D721Med (cell line): ENCODE measurements around the gene NEUROG1.
A peak's percentile ranks its signal among the peaks of the same experiment; 100 is the strongest.

ENCODE experiments used
- DNase-seq: peaks from one replicate; pipeline ENCODE4 v3.0.0; 2011; ENCODE audit warnings: low spot score; ENCODE audit not compliant: insufficient read length
- FAIRE-seq: peaks from 2 replicates; lab custom pipeline; 2011; peaks lifted over from hg19 to GRCh38; lab: Jason Lieb, UNC
- TF ChIP-seq, protein P1 (sequence below): IDR thresholded peaks from 2 replicates; pipeline ENCODE4 v1.5.1; 2012; ENCODE audit warnings: mild to moderate bottlenecking, control low read depth; ENCODE audit not compliant: insufficient read depth; ENCODE audit errors: missing control alignments

The NEUROG1 gene

DNA sequence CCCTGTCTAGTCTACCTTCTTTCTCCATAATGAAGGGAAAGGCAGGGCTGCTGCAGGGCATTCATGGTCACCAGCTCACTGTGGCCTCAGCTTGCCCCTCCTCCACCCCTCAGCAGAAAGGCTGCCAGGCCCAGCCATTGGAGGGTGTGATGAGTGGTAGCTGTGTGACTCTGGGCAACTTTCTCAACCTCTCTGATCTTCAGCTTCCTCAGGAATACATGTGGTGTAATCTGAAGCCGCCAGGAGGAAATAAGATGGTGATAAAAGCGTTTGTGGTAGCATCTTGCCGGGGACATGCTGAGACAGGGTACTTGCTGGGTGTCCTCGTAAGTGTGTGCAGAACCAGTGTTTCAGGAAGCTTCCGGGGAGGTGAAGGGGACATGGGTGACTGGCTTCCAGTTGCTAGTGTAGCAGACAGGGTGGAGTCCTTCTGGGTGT, 33.2 kb upstream of the NEUROG1 start:
- DNase-seq (no peak), FAIRE-seq (no peak)
- TF ChIP-seq, protein P1, sequence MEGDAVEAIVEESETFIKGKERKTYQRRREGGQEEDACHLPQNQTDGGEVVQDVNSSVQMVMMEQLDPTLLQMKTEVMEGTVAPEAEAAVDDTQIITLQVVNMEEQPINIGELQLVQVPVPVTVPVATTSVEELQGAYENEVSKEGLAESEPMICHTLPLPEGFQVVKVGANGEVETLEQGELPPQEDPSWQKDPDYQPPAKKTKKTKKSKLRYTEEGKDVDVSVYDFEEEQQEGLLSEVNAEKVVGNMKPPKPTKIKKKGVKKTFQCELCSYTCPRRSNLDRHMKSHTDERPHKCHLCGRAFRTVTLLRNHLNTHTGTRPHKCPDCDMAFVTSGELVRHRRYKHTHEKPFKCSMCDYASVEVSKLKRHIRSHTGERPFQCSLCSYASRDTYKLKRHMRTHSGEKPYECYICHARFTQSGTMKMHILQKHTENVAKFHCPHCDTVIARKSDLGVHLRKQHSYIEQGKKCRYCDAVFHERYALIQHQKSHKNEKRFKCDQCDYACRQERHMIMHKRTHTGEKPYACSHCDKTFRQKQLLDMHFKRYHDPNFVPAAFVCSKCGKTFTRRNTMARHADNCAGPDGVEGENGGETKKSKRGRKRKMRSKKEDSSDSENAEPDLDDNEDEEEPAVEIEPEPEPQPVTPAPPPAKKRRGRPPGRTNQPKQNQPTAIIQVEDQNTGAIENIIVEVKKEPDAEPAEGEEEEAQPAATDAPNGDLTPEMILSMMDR, result no peak

DNA sequence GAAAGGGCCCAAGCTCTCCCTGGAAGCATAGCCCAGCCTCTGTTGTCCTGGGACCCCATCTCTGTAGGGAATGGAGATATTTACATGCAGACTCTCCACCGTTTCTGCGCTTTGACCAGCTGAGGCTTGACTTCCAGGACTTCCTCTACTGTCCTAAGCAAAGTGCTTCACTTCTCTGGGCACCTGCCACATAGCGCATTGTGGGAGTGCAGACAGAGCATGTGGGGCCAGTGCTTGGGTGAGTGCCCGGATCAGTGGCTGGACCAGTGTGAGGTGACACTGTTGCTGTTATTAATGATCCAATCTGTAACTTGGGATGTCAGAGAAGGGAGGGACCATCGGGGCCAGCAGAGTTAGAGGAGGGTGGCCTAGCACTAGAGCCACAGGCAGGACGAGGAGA, 32.5 kb upstream of the NEUROG1 start:
- TF ChIP-seq, protein P1, result no peak
- no peak for DNase-seq
- no peak for FAIRE-seq

DNA sequence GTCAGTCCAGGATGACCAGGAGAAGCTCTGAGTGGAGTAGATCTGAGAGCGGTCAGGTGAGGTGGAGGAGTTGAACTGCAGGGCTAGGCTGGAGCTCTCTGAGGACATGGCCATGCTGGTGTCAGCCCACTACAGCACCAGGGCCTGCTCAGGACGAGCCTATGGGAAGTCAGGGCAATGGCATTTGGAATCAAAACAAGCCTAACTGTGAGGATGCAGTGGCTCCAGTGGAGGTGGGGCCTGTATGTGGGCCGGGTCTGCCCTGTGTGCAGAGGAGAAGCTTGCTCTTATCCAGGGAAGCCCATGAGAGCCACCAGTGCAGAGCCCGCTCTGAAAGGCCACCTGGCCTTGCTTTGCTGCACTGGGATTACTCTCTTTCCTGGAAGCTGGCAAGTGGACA, 31.9 kb upstream of the NEUROG1 start:
- FAIRE-seq (no peak), DNase-seq (no peak)
- TF ChIP-seq, protein P1, result no peak

DNA sequence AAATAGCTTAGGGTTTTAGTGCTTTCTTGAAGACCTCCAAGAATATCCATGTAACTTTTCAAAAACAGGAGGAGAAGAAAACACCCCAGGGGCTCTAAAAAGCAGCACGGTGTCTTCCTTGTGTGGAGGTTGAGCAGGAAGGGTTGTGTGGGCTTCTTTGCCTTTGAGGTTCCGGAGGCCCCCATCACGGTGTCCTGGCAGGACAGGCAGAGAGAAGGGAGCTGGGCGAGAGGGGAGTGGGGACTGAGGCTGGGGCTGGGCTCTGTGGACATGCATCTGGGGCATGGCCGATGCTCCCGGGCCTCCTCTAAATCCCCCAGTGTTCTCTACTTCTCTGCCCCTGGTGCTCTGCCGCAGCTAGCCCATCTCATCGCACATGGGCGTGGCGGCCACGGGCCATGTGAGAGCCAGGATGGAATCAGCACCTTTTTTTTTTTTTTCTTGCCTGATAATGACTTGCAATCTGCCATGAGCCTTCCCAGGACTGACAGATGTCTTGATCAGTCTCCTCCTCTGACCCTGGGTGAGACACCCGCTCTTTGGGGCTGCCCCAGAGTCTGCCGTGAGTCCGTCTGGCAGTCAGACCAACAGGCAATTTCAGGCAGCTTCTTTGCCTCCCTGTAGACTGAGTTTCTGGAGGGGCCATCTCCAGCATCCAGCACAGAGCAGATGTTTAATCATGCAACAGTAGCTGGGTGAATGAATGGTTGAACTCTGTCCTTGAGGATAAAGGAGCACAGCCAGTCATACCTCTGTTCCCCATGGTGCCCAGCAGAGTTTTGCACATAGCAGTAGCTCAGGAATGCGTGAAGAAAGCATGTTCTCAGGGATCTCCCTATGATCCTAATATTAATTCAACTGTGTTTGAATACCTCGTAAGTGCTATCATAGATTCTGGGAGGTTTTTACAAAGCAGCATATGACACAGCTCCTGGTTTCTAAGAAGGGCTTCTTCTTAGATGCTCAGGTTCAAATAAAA, 30.9 kb upstream of the NEUROG1 start:
- no peak for DNase-seq
- no peak for FAIRE-seq

DNA sequence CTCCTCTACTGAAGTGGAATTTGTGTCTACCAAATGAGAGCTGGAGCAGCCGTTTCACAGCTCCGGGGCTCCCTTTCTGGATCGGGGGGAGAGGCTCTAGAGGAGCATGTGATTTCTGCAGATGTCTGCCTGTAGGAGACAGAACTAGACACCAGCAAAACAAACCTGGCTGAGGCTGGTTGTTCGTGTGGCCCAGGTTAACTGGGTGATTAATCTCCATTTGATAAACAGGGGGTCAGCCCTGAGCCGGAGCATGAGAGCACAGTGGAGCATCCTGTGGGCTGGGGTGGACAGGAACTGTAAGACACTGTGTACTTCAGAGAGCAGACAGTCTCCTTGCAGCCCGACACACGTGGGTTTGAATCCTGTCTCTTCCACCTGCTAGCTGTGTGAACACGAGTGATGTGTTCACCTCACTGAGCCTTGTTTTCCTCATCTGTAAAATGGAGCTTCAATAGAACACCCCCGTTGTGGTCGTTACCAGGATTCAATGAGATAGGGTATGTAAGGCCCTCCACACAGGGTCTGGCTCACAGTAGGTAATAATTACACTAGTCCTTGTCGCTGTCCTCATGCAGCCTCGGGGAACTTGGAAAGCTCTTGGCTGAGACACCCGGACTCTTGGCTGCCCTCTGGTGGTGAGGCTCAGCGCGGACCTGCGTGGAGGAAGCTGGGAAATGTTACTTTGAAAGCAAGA, 30.1 kb upstream of the NEUROG1 start:
- DNase-seq (peak; percentile 52), FAIRE-seq (no peak)
- TF ChIP-seq, protein P1, result peak; percentile 92

More for the DNA sequence above, 30.9 kb upstream of the NEUROG1 start:
- TF ChIP-seq, protein P1, result no peak

DNA sequence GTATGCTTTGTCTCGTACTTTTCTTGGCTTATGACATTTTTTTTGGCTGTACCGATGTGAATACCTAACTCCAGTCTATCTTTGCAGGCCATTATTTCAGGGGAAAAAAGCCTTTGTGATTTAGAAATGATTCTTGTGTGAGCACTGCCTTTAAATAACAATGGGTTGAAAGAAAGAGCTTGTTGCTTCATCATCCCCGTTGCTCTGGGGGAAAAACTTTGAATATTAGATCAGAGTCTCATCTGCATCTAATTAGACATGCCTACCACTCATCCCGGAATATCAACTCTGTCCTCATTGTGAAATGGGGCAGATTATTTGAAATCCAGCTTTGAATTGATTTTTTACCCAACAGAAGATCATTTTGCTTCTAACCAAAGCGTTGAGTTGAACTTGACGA, 29.5 kb upstream of the NEUROG1 start:
- no peak for FAIRE-seq
- TF ChIP-seq, protein P1, result no peak
- no peak for DNase-seq
